Fibroblast of villous mesenchyme (primary cell): ENCODE results near the gene ALDH2. TPM values are rescaled to one million over a fixed set of nuclear protein-coding genes. Genes with fewer than 3 reads are reported as not detected.
"Not testable (repeated sequence)": the region's sequence is repeated elsewhere in the genome, so short reads cannot be mapped to it uniquely, and the experiment has no call there.

Experiments used
- DNase-seq: peaks from one replicate; pipeline ENCODE4 v3.0.0-alpha.2; 2010; ENCODE audit warnings: low read depth
- H3K4me3 ChIP-seq: 2 replicates; pipeline ENCODE4 v1.5.1; 2011; ENCODE audit warnings: low read depth, mild to moderate bottlenecking, low read length
- total RNA-seq: library from RNA; depleted of rRNA; stranded (reverse); fragments of >200 nt; gene quantifications from 2 replicates; pipeline ENCODE4 v1.2.3, GENCODE V29; 2012
- TF ChIP-seq, protein P1 (sequence below): IDR thresholded peaks from 2 replicates; pipeline ENCODE4 v1.5.1; 2012; ENCODE audit warnings: low read depth, mild to moderate bottlenecking, low read length; ENCODE audit not compliant: insufficient read depth

Gene ALDH2
- total RNA-seq, result 6.8 and 13.4 TPM in 2 replicates

GRCh38 chr12:111766608-111767361, at the start of gene ALDH2:
ALDH2 (plus strand) TSS chr12:111766933; CDS start chr12:111766983, 50 bp downstream.
- peak; percentile 80 for DNase-seq
- peak within 1 kb of the TSS; percentile 88 for H3K4me3 ChIP-seq
- TF ChIP-seq, protein P1, sequence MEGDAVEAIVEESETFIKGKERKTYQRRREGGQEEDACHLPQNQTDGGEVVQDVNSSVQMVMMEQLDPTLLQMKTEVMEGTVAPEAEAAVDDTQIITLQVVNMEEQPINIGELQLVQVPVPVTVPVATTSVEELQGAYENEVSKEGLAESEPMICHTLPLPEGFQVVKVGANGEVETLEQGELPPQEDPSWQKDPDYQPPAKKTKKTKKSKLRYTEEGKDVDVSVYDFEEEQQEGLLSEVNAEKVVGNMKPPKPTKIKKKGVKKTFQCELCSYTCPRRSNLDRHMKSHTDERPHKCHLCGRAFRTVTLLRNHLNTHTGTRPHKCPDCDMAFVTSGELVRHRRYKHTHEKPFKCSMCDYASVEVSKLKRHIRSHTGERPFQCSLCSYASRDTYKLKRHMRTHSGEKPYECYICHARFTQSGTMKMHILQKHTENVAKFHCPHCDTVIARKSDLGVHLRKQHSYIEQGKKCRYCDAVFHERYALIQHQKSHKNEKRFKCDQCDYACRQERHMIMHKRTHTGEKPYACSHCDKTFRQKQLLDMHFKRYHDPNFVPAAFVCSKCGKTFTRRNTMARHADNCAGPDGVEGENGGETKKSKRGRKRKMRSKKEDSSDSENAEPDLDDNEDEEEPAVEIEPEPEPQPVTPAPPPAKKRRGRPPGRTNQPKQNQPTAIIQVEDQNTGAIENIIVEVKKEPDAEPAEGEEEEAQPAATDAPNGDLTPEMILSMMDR, result peak; percentile 23

DNA sequence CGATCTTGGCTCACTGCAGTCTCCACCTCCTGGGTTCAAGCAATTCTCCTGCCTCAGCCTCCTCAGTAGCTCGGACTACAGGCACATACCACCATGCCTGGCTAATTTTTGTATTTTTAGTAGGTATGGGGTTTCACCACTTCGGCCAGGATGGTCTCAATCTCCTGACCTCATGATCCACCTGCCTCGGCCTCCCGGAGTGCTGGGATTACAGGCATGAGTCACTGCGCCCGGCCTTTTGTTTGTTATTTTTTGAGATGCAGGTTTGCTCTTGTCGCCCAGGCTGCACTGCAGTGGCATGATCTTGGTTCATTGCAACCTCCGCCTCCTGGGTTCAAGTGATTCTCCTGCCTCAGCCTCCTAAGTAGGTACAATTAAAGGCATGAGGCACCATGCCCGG, 47.4 kb upstream of the ALDH2 start:
- not testable (repeated sequence) for H3K4me3 ChIP-seq, DNase-seq

GRCh38 chr12:111720457-111720856, 46.3 kb upstream of the ALDH2 start:
- no peak overlapping the region for H3K4me3 ChIP-seq
- peak; percentile 67 for DNase-seq
- TF ChIP-seq, protein P1, result no peak

DNA sequence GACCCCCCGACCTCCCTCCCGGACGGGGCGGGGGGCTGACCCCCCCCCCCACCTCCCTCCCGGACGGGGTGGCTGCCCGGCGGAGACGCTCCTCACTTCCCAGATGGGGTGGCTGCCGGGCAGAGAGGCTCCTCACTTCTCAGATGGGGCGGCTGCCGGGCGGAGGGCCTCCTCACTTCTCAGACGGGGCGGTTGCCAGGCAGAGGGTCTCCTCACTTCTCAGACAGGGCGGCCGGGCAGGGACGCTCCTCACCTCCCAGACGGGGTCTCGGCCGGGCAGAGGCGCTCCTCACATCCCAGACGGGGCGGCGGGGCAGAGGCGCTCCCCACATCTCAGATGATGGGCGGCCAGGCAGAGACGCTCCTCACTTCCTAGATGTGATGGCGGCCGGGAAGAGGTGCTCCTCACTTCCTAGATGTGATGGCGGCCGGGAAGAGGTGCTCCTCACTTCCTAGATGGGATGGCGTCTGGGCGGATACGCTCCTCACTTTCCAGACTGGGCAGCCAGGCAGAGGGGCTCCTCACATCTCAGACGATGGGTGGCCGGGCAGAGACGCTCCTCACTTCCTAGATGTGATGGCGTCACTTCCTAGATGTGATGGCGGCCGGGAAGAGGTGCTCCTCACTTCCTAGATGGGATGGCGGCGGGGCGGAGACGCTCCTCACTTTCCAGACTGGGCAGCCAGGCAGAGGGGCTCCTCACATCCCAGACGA, 42.9 kb upstream of the ALDH2 start:
- DNase-seq, H3K4me3 ChIP-seq: not testable (repeated sequence)

- TF ChIP-seq, protein P1, result no peak
- H3K4me3 ChIP-seq, result no peak overlapping the region
Observed at GRCh38 chr12:111728795-111729194, 37.9 kb upstream of the ALDH2 start.

GRCh38 chr12:111730420-111730819, 36.3 kb upstream of the ALDH2 start:
- no peak overlapping the region for H3K4me3 ChIP-seq
- no peak for DNase-seq
- TF ChIP-seq, protein P1, result no peak

More at GRCh38 chr12:111728795-111729194, 37.9 kb upstream of the ALDH2 start:
- DNase-seq, result no peak

- H3K4me3 ChIP-seq, result no peak overlapping the region
- DNase-seq, result no peak
- TF ChIP-seq, protein P1, result no peak
Observed at GRCh38 chr12:111732786-111733185, 33.9 kb upstream of the ALDH2 start.
